Left renal cortex interstitium (tissue), 4 donors: ENCODE measurements around the gene PCGF3. TPM values are rescaled to one million over a fixed set of nuclear protein-coding genes. Genes with fewer than 3 reads are reported as not detected.
"Not testable (repeated sequence)": the region's sequence is repeated elsewhere in the genome, so short reads cannot be mapped to it uniquely, and the experiment has no call there.

Experiments
- DNase-seq, 4 donors: peaks; one replicate each; pipeline ENCODE4 v3.0.0-alpha.2; 2013; ENCODE audit warnings: low read depth in 4 of 4, low spot score in 2 of 4, missing footprints in 1 of 4
- polyA plus RNA-seq, 4 donors: library from polyadenylated mRNA; unstranded; fragments of 120-200 nt; gene quantifications; one replicate each; pipeline ENCODE4 v1.2.1, GENCODE V29; 2013; ENCODE audit not compliant: insufficient read length in 4 of 4

Gene PCGF3
- polyA plus RNA-seq, 4 donors = 56.8 to 102 (median 81.9) TPM

GRCh38 chr4:776743-777441 is 71.3 kb downstream of the PCGF3 start:
- no peak for DNase-seq

GRCh38 chr4:777520-778262 is 72.1 kb downstream of the PCGF3 start:
- DNase-seq = no peak

DNA sequence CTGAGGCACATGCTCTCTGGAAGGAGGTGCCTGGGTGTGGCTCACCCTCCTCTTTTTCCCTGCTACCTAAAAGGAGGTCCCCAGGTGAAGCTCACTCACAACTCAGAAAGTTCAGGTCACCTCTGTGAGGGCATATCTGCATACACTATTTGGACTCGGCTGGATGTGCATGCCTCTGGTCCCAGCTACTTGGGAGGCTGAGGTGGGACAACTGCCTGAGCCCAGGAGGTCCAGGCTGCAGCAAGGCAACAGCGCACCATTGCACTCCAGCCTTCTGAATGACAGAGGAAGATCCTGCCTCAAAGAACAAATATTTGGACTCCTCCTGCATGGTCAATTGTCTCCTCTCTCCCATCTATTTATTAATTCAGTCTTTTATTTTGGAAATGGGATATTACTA is 73.9 kb downstream of the PCGF3 start:
- no peak for DNase-seq

- not testable (repeated sequence) for DNase-seq
Measured at GRCh38 chr4:780255-780654, 74.6 kb downstream of the PCGF3 start.

GRCh38 chr4:780716-781492 is 75.3 kb downstream of the PCGF3 start:
- no peak for DNase-seq

DNA sequence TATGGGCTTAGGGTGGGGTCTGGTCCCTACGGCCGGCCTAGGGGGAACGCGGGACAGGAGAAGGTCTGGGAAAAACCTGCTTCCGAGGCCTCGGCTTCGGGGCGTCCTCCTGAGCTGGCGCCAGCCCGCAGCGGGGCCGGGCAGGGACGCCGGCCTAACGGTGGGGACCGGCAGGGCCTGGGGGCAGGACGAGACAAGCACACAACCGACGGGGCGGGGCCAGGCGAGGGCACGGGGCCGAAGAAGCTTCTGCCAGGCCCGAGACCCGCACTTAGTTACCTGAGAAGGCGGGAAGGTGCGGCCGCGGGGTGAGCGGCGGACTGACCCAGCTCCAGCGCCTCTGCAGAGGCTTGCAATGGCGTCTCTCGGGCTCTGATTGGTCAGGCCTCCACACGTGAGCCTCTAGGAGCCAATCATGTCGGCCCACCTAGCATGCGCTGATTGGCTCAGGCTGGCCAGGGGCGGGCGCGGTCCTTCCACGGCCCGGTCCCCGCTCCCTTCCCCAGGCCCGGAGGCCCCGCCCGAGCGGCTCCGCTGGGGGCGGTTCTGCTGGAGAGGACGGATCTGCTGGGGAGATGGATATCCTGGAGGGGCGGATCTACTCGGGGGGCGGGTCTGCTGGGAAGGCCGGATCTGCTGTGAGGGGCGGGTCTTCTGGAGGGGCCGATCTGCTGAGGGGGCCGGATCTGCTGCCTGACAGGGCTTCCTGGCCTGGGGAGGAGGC is 76.0 kb downstream of the PCGF3 start:
- DNase-seq = peak; percentile 94 to 99 (median 97)

- no peak for DNase-seq
Measured at GRCh38 chr4:784401-785331, 79.0 kb downstream of the PCGF3 start.

- DNase-seq = no peak
Measured at GRCh38 chr4:785332-786073, 79.9 kb downstream of the PCGF3 start.

GRCh38 chr4:786074-786741 is 80.6 kb downstream of the PCGF3 start:
- no peak for DNase-seq

- DNase-seq = no peak
Measured at GRCh38 chr4:786861-787300, 81.2 kb downstream of the PCGF3 start.

DNA sequence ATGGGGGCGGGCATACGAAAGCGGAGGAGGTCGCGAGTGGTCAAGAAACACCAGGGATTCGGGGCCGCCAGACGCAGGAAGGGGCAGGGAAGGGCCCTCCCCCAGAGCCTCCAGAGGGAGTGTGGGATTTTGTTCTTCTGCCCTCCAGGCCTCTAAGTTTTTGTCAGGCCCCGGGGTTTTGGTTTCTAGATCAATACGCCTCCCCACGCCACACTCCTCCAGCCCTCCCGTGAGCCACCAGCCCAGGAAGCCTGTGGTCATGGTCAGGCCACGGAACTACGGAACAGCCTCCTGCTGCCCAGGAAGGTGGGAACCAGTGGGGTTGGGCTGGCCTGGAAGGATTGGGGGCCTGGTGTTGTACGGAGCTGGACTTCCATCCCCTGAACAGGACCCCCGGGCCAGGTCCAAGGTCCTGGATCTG is 81.9 kb downstream of the PCGF3 start:
- DNase-seq = no peak

- no peak for DNase-seq
Measured at GRCh38 chr4:788006-788635, 82.5 kb downstream of the PCGF3 start.

DNA sequence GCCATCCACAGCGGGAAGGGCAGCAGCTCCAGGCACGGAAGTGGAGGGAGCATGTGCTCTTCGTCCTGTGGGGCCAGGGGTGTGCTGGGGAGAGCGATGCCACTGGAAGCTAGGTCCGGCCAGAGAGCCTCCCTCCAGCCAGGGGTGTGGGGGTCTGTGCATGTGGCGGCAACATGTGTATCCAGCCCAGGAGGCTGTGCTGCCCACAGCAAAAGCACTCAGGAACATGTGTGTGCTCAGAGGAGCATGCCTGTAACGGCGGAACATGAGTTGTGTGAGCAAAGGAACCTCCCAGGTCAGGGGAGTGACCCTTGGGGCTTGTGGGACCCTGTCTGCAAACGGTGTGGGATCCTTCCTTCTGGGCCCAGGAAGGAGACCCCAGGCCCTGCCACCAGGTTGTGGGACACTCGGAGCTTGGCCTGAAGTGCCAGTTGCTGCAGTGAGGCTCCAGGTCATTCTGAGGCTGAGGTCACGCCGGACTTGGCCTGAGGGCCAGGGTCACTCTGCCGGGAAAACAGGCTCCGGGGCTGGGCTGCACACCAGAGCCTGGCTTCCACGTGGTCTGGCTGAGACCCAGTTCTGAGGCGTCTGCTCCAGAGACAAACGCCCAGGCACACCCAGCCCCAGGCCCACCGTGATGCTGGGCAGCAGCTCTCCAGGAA is 83.1 kb downstream of the PCGF3 start:
- no peak for DNase-seq

DNA sequence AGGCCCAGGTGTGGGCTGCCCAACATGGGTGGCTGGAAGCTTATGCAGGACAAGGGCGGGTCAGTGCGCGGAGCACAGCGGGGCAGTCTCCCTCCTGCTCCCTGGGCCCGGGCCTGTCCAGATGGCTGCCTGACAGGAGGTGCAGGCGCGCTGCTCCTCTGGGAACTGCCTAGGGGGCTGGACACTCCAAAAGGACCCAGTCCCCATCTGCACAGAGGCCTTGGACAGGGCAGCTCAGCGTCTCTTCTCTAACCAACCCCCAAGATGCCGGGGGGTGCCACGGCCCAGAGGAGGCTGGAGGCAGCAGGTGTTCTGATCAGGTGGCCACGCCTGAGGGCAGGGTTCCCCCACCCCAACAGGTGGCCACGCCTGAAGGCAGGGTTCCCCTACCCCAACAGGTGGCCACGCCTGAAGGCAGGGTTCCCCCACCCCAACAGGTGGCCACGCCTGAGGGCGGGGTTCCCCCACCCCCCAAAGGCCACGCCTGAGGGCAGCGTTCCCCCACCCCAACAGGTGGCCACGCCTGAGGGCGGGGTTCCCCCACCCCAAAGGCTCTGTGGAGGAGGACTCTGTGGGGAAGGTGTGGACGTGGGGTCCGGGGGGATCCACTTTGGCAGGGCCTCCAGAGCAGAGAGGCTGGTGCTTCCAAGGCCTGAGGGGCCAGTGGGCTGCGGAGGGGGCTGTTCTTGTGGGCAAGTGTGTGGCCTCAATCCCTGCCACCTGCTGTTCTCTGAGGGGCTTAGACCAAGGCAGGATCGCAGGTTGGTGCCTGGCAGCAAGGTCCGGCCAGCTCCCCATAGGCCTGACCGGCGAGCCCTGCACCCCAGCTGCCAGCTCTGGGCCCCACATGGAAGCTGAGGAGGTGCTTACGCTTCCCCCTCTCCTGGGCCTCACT is 84.2 kb downstream of the PCGF3 start:
- DNase-seq = no peak

GRCh38 chr4:790466-790820 is 84.8 kb downstream of the PCGF3 start:
- DNase-seq = no peak

- no peak for DNase-seq
Measured at GRCh38 chr4:791252-791897, 85.7 kb downstream of the PCGF3 start.
